Measurements from ENCODE around the gene SERPINH1. TPM values are rescaled to one million over a fixed set of nuclear protein-coding genes. Genes with fewer than 3 reads are reported as not detected.
A peak's percentile ranks its signal among the peaks of the same experiment; 100 is the strongest.

Gene SERPINH1
- total and polyA plus RNA-seq, 7 donors: 11.6 to 43.3 (median 28.8) TPM

GRCh38 chr11:75601494-75601893 is 39.4 kb downstream of the SERPINH1 start:
- H3K27ac ChIP-seq: no peak overlapping the region
- TF ChIP-seq CTCF (IDR thresholded peaks at IDR 0.05): no peak
- 86 to 89% (median 89%) methylated on average over 7 of the region's 7 CpGs for WGBS, 3 donors
- no peaks in the 10 kb centered on the region for H3K9me3 ChIP-seq
- H3K27me3 ChIP-seq (ENCODE audit: insufficient read depth in 3 of 3, low read length in 2 of 3): no peaks in the 10 kb centered on the region
- no peaks in the 10 kb centered on the region for H3K36me3 ChIP-seq (ENCODE audit: insufficient read depth in 1 of 2, low read depth in 1 of 2)
- no peak for DNase-seq
- intact Hi-C loops (cut with DNase I): no loop called here
- no peak overlapping the region for H3K4me3 ChIP-seq
- H3K4me1 ChIP-seq: no peaks in the 10 kb centered on the region
- no peak for ATAC-seq

GRCh38 chr11:75602951-75603350 is 40.9 kb downstream of the SERPINH1 start:
- H3K27ac ChIP-seq: no peak overlapping the region
- H3K36me3 ChIP-seq (ENCODE audit: insufficient read depth in 1 of 2, low read depth in 1 of 2): no peaks in the 10 kb centered on the region
- intact Hi-C loops (cut with DNase I): no loop called here
- DNase-seq (no peak), ATAC-seq (no peak)
- no peaks in the 10 kb centered on the region for H3K4me1 ChIP-seq
- no peaks in the 10 kb centered on the region for H3K27me3 ChIP-seq (ENCODE audit: insufficient read depth in 3 of 3, low read length in 2 of 3)
- no peak overlapping the region for H3K4me3 ChIP-seq
- 77 to 86% (median 83%) methylated on average over 8 of the region's 8 CpGs for WGBS, 3 donors
- H3K9me3 ChIP-seq: no peaks in the 10 kb centered on the region
- TF ChIP-seq CTCF (IDR thresholded peaks at IDR 0.05): no peak

- no peaks in the 10 kb centered on the region for H3K27me3 ChIP-seq (ENCODE audit: insufficient read depth in 3 of 3, low read length in 2 of 3)
- H3K36me3 ChIP-seq (ENCODE audit: insufficient read depth in 1 of 2, low read depth in 1 of 2): no peaks in the 10 kb centered on the region
- TF ChIP-seq CTCF (IDR thresholded peaks at IDR 0.05): no peak
- no peak for ATAC-seq
- no peak for DNase-seq
- intact Hi-C loops (cut with DNase I): no loop called here
- no peak overlapping the region for H3K4me3 ChIP-seq
- WGBS, 3 donors: 88 to 92% (median 92%) methylated on average over 16 of the region's 16 CpGs
- H3K9me3 ChIP-seq: no peaks in the 10 kb centered on the region
- no peak overlapping the region for H3K27ac ChIP-seq
- no peaks in the 10 kb centered on the region for H3K4me1 ChIP-seq
Measured at GRCh38 chr11:75603791-75604736, 42.0 kb downstream of the SERPINH1 start.

GRCh38 chr11:75606099-75606498 is 44.0 kb downstream of the SERPINH1 start:
- ATAC-seq (peak in 3 of 4 donors; percentile 37 to 70 (median 68)), DNase-seq (no peak)
- TF ChIP-seq CTCF (IDR thresholded peaks at IDR 0.05): no peak
- no peaks in the 10 kb centered on the region for H3K36me3 ChIP-seq (ENCODE audit: insufficient read depth in 1 of 2, low read depth in 1 of 2)
- H3K4me1 ChIP-seq: no peaks in the 10 kb centered on the region
- 42 to 59% (median 44%) methylated on average over 8 of the region's 8 CpGs for WGBS, 3 donors
- no peak overlapping the region for H3K4me3 ChIP-seq
- H3K27me3 ChIP-seq (ENCODE audit: insufficient read depth in 3 of 3, low read length in 2 of 3): no peaks in the 10 kb centered on the region
- intact Hi-C loops (cut with DNase I): no loop called here
- H3K27ac ChIP-seq: no peak overlapping the region
- no peaks in the 10 kb centered on the region for H3K9me3 ChIP-seq

All from psoas muscle (tissue), 8 donors.